Fibroblast of skin of right quadriceps (primary cell): ENCODE results near the gene NLGN4X.

ENCODE experiments used
- DNase-seq: peaks from one replicate; pipeline ENCODE4 v3.0.0-alpha.2; 2013

Gene NLGN4X

GRCh38 chrX:6149060-6149872 lies 79.4 kb downstream of the NLGN4X start:
- DNase-seq, result no peak

DNA sequence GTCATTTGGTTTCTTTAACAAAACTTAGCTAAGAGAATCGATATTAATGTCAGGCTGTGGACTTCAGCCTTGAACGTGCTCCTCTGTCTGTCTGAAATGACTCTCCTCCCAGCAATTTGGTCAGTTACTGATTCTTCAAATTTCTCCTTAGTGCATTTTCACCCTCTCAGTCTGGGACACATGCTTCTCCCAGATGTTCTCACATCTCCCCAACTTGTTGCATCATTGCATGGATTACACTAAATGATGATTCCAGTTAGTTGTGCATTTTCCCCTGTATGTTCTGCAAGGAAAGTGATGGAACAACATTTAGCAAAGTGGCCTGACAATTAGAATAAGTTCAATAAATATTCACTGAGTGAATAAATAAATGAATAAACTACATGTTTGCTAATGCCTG lies 94.4 kb downstream of the NLGN4X start:
- DNase-seq, result no peak

GRCh38 chrX:6132970-6133369 lies 95.7 kb downstream of the NLGN4X start:
- DNase-seq, result no peak

DNA sequence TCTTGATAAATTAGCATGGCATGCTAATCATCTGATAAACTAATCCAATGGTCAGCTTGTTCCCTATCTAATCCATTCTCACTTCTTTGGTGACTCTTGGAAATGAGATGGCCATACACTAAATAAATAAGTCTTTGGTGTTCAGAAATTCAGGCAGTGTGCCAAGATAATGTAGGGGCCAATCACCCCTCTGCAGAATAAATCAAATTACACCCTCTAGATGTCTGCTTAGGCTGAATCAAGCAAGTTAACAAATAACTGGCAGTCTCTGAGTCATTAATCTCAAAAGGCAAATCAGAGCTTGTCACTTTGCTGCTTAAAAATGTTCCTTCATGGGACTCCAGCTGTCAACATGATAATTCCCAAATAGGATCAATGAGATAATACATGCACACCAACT lies 97.4 kb downstream of the NLGN4X start:
- no peak for DNase-seq

DNA sequence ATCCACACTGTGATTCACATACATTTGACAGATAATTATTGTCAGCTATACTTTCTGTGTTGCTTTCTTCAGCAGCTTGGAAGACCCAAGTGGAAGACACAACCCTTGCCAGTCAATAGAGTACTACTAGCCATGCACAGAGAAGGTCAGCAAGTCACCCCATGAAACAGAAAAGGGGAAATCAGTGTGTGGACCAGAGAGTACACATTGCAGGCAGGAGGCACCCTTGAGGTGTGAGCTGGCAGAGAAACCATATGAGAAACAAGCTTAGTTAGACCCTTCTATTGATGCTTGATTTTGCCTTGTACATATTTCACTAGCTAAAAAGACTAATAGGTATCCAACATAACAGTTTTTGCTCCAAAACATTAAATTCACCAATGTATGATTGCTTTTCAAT lies 99.5 kb downstream of the NLGN4X start:
- no peak for DNase-seq

- no peak for DNase-seq
Observed at GRCh38 chrX:6120329-6120728, 108.3 kb downstream of the NLGN4X start.

DNA sequence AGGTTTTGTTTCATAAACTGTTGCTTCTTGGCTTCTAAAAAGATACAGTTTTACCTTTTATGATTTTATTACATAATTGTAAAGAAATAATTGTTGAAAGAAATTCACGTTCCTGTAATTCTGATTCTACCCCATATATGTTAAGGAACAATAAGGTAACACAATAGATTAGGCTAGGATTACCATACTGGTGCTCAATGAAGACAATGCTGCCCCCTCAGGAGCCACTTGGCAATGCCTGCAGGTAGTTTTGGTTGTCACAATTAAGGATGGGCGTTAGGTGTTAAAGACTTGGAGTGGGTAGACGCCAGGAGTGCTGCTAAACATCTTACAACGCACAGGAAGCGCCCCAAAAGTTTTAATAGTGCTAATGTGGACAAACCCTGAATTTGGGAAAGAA lies 133.2 kb downstream of the NLGN4X start:
- DNase-seq, result no peak

DNA sequence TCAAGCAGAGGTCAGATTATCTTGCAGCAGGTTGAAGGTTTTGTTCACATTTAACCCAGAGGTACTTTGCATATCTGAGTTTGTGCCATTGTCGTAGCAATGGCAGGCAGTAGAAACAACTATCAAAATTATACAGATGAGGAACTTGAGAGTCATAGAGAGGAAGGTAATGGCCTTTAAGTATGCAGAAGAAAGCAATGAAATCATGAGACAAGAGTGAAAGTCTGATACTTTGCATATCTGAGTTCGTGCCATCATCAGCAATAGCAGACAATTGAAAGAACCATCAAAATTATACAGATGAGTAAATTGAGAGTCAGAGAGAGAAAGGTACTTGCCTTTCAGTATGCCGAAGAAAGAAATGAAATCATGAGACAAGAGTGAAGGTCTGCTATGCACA lies 154.1 kb downstream of the NLGN4X start:
- DNase-seq, result no peak

DNA sequence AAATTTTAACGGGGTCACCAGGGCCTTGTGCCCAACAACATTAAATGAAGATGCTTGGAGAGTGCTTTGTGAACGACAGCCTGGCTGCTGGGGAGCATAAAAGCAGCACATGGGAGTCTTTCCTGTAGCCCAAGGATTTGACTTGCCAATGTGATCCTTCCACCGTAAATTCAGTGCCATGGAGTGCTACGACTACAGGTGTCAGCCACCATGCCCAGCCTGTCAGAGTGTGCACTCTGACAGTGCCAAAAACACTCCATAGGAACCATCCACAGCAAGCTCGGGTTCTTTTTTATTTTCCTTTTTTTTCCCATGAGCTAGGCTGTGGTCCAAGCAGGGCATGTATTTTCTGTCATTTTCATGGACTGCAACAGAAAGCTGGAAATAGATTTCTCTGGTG lies 156.9 kb downstream of the NLGN4X start:
- DNase-seq, result no peak

- peak; percentile 2 for DNase-seq
Observed at GRCh38 chrX:6067600-6067999, 161.1 kb downstream of the NLGN4X start.

- DNase-seq, result no peak
Observed at GRCh38 chrX:6053141-6053540, 175.5 kb downstream of the NLGN4X start.

GRCh38 chrX:6052111-6052745 lies 176.4 kb downstream of the NLGN4X start:
- DNase-seq, result no peak

- DNase-seq, result no peak
Observed at GRCh38 chrX:6049132-6049531, 179.5 kb downstream of the NLGN4X start.

DNA sequence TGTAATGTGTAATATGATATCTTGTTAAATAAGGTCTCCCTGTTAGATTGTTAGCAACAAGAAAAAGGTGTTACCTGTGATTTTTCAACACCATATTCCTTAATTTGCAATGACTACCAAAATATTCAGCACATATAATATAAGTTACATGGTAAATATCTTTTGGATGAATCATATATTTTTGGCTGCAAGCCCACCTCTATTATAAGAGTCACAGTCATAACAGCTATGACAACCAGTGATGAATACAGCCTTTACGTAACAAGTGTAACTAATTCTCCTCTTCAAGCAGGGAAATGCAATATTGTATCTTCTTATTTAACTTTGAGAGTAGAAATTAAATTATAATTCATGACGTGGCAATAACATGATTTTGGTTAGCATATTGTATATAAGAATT lies 187.0 kb downstream of the NLGN4X start:
- peak; percentile 42 for DNase-seq

DNA sequence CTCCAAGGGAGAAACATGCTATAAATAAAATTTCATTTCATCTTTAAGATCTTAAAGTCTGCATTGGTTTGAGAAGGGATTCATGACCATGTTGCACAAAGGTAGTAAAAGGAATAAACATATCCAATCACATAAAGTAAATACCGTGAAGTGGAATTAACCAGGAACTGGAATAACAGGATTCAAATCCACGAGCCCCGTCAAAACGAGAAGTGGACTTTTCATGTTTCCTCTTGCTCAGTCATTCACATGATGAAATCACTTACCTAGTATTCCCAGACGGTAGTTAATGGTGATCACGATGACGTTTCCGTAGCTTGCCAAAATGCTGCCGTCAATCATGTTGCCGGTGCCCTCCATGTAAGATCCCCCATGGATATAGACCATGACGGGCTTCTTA lies 199.7 kb downstream of the NLGN4X start:
- no peak for DNase-seq

- no peak for DNase-seq
Observed at GRCh38 chrX:6026980-6027379, 201.7 kb downstream of the NLGN4X start.

- no peak for DNase-seq
Observed at GRCh38 chrX:6026429-6026828, 202.2 kb downstream of the NLGN4X start.

- peak; percentile 71 for DNase-seq
Observed at GRCh38 chrX:6024204-6024603, 204.5 kb downstream of the NLGN4X start.

GRCh38 chrX:6021316-6022091 lies 207.2 kb downstream of the NLGN4X start:
- peak; percentile 18 for DNase-seq

DNA sequence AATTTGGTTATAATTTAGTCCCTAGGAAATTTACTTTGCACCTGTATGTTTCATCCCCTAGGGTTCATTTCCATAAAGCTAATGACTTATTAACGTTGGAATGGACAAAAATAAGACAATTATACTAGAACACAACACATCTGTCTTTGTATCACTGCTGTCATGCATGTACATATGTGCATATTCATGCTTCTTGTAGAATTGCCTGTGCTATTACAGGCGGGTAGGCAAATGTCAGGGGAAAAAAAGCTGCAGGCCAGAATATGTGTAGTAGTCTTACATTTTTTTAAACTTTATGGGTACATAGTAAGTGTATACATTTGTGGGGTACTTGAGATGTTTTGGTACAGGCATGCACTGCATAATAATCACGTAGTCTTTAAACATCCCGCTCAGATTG lies 209.6 kb downstream of the NLGN4X start:
- DNase-seq, result no peak

GRCh38 chrX:6015423-6015822 lies 213.2 kb downstream of the NLGN4X start:
- DNase-seq, result no peak

DNA sequence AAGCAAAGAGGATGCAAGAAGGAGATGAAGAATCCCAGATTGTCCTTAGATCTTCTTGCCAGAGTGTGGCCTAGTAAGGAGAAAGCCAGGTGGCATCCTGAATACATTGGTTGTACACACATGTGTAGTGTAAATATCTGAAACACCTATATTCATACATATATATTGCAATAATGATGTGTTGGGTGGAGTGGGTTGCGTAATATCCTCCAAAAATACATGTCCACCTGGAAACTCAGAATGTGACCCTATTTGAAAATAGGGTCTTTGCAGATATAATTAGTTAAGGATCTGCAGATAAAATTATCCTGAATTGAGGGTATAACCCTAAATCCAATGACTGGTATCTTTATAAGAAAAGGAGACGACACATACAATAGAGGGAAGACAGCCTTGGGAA lies 216.3 kb downstream of the NLGN4X start:
- DNase-seq, result no peak

DNA sequence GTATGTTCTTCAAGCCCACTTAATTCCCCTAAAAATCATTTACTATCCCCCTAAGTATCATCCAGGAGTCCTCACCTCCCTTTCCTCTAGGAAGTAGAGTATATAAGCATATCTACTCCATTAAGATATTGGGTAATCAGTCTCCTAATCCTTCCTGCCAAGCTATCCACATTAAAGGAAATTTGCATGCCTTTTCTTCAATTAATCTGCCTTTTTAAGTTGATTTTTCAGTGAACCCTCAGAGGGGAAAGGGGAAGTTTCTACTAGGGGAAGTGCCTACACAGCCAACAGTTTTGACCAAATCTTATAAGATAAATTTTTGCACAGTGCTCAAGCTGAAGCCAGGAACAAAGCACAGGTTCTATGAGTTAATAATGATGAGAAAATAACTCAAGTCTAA lies 222.8 kb downstream of the NLGN4X start:
- DNase-seq, result no peak

- DNase-seq, result peak; percentile 4
Observed at GRCh38 chrX:6004529-6004928, 224.1 kb downstream of the NLGN4X start.
